ENCODE results near the gene CDK17. TPM values are rescaled to one million over a fixed set of nuclear protein-coding genes. Genes with fewer than 3 reads are reported as not detected.

CDK17 gene
- total and polyA plus RNA-seq, 8 donors: 32.1 to 67.9 (median 53.2) TPM

- DNase-seq (no peak), ATAC-seq (no peak)
- Histone ChIP-seq H3K4me3 (no peak overlapping the region), H3K36me3 (no peaks in the 10 kb centered on the region), H3K27me3 (no peaks in the 10 kb centered on the region), H3K9me3 (no peaks in the 10 kb centered on the region), H3K4me1 (peaks cover 5 to 62% of the 10 kb centered on the region in 2 donors), H3K27ac (no peak overlapping the region)
- TF ChIP-seq CTCF (IDR thresholded peaks at IDR 0.05): no peak
- intact Hi-C loops (cut with DNase I): no loop called here
Observed at GRCh38 chr12:96364092-96364700, 36.0 kb downstream of the CDK17 start.

- Histone ChIP-seq H3K4me3 (no peak overlapping the region), H3K9me3 (no peaks in the 10 kb centered on the region), H3K4me1 (peaks cover 0 to 53% of the 10 kb centered on the region in 2 donors), H3K27ac (peak overlapping the region in 1 of 2 donors; percentile 58), H3K36me3 (no peaks in the 10 kb centered on the region), H3K27me3 (no peaks in the 10 kb centered on the region)
- no peak for TF ChIP-seq CTCF (IDR thresholded peaks at IDR 0.05)
- intact Hi-C loops (cut with DNase I): no loop called here
- no peak for ATAC-seq
- DNase-seq: no peak
Observed at GRCh38 chr12:96361074-96361473, 39.2 kb downstream of the CDK17 start.

- no peaks in the 10 kb centered on the region for H3K36me3 ChIP-seq
- no peaks in the 10 kb centered on the region for H3K27me3 ChIP-seq
- H3K4me1 ChIP-seq: peaks cover 0 to 52% of the 10 kb centered on the region in 2 donors
- no peak overlapping the region for H3K4me3 ChIP-seq
- TF ChIP-seq CTCF (IDR thresholded peaks at IDR 0.05): no peak
- H3K27ac ChIP-seq: peak overlapping the region in 1 of 2 donors; percentile 58
- no peaks in the 10 kb centered on the region for H3K9me3 ChIP-seq
- no peak for DNase-seq
- no peak for ATAC-seq
- intact Hi-C loops (cut with DNase I): no loop called here
Observed at GRCh38 chr12:96360550-96360949, 39.7 kb downstream of the CDK17 start.

- ATAC-seq (peak; percentile 35), DNase-seq (no peak)
- no peak overlapping the region for H3K27ac ChIP-seq
- no peak for TF ChIP-seq CTCF (IDR thresholded peaks at IDR 0.05)
- no peak overlapping the region for H3K4me3 ChIP-seq
- no peaks in the 10 kb centered on the region for H3K36me3 ChIP-seq
- H3K4me1 ChIP-seq: peaks cover 0 to 52% of the 10 kb centered on the region in 2 donors
- no peaks in the 10 kb centered on the region for H3K9me3 ChIP-seq
- intact Hi-C loops (cut with DNase I): no loop called here
- no peaks in the 10 kb centered on the region for H3K27me3 ChIP-seq
Observed at GRCh38 chr12:96359328-96359727, 40.9 kb downstream of the CDK17 start.

DNA sequence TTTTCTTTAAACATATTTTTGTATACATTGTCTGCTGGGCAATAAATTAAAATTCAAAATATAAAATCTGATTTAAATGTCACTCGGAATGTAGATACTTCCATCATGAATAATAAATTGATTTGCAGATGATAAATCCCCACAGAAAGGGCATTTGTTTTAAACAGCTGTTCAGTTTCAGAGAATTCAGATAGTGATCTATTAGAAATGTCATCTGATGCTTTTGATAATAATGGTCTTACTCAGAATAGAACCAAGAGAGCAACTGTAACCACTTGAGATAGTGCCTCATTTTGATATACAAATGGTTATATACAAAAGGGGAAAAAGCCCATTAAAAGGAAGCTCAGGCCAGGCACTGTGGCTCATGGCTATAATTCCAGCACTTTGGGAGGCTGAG lies 43.4 kb downstream of the CDK17 start:
- ATAC-seq (no peak), DNase-seq (no peak)
- H3K27me3 ChIP-seq: no peaks in the 10 kb centered on the region
- no peak overlapping the region for H3K4me3 ChIP-seq
- H3K36me3 ChIP-seq: no peaks in the 10 kb centered on the region
- H3K9me3 ChIP-seq: no peaks in the 10 kb centered on the region
- intact Hi-C loops (cut with DNase I): no loop called here
- no peak overlapping the region for H3K27ac ChIP-seq
- H3K4me1 ChIP-seq: peaks cover 9 to 64% of the 10 kb centered on the region in 2 donors
- TF ChIP-seq CTCF (IDR thresholded peaks at IDR 0.05): no peak
